COLO668 (cell line): ENCODE measurements around the gene IQCH.
"Not testable (repeated sequence)": the region's sequence is repeated elsewhere in the genome, so short reads cannot be mapped to it uniquely, and the experiment has no call there.

ENCODE experiments used
- DNase-seq: peaks from one replicate; lab custom pipeline; 2025; ENCODE audit not compliant: unreplicated experiment; lab: John Stamatoyannopoulos, UW

The IQCH gene

GRCh38 chr15:67433495-67434099 is 179.0 kb downstream of the IQCH start:
- DNase-seq = peak; percentile 26

GRCh38 chr15:67436351-67437250 is 182.0 kb downstream of the IQCH start:
- peak; percentile 30 for DNase-seq

GRCh38 chr15:67444100-67444499 is 189.5 kb downstream of the IQCH start:
- no peak for DNase-seq

- no peak for DNase-seq
Observed at GRCh38 chr15:67446449-67446848, 191.9 kb downstream of the IQCH start.

GRCh38 chr15:67448372-67448771 is 193.8 kb downstream of the IQCH start:
- DNase-seq = not testable (repeated sequence)

GRCh38 chr15:67453703-67454102 is 199.1 kb downstream of the IQCH start:
- DNase-seq = not testable (repeated sequence)

- peak; percentile 81 for DNase-seq
Observed at GRCh38 chr15:67456677-67457529, 202.3 kb downstream of the IQCH start.

GRCh38 chr15:67458331-67459029 is 203.9 kb downstream of the IQCH start:
- no peak for DNase-seq

- DNase-seq = no peak
Observed at GRCh38 chr15:67460521-67460920, 205.9 kb downstream of the IQCH start.

GRCh38 chr15:67461735-67462134 is 207.1 kb downstream of the IQCH start:
- DNase-seq = no peak

GRCh38 chr15:67462875-67463274 is 208.3 kb downstream of the IQCH start:
- DNase-seq = no peak

- no peak for DNase-seq
Observed at GRCh38 chr15:67463488-67463887, 208.9 kb downstream of the IQCH start.

- no peak for DNase-seq
Observed at GRCh38 chr15:67465196-67465952, 210.8 kb downstream of the IQCH start.

GRCh38 chr15:67468416-67468815 is 213.8 kb downstream of the IQCH start:
- DNase-seq = no peak

GRCh38 chr15:67469680-67470079 is 215.1 kb downstream of the IQCH start:
- DNase-seq = no peak

GRCh38 chr15:67472957-67473356 is 218.4 kb downstream of the IQCH start:
- DNase-seq = no peak

- DNase-seq = no peak
Observed at GRCh38 chr15:67474405-67475110, 220.0 kb downstream of the IQCH start.

- no peak for DNase-seq
Observed at GRCh38 chr15:67479781-67480505, 225.4 kb downstream of the IQCH start.

- DNase-seq = no peak
Observed at GRCh38 chr15:67480741-67481140, 226.2 kb downstream of the IQCH start.
